Tibial nerve (tissue), 4 donors: ENCODE data around the gene OTOR. TPM values are rescaled to one million over a fixed set of nuclear protein-coding genes. Genes with fewer than 3 reads are reported as not detected.

Experiments
- DNase-seq, 2 donors: peaks; one replicate each; pipeline ENCODE4 v3.0.0-alpha.2; 2019; ENCODE audit warnings: low spot score in 2 of 2
- H3K27ac ChIP-seq, 4 donors: fragments of 200-600 bp; sonication (generic) in 3 of 4; one replicate each; pipeline ENCODE4 v1.5.1; 2017 to 2019; ENCODE audit warnings: mild to moderate bottlenecking in 1 of 4
- H3K27me3 ChIP-seq, 2 donors: fragments of 200-600 bp; sonication (generic) in 1 of 2; one replicate each; pipeline versions ENCODE4 v1.5.1 to v1.6.0; 2017 to 2019
- H3K36me3 ChIP-seq, 3 donors: fragments of 200-600 bp; sonication (generic); one replicate each; pipeline ENCODE4 v1.5.1; 2018 to 2019
- H3K4me1 ChIP-seq, 4 donors: fragments of 200-600 bp; sonication (generic) in 3 of 4; one replicate each; pipeline ENCODE4 v1.5.1; 2017 to 2019
- H3K4me3 ChIP-seq, 4 donors: fragments of 200-600 bp; sonication (generic) in 3 of 4; one replicate each; pipeline ENCODE4 v1.5.1; 2017 to 2019; ENCODE audit warnings: mild to moderate bottlenecking in 1 of 4, moderate library complexity in 1 of 4
- H3K9me3 ChIP-seq, 4 donors: fragments of 200-600 bp; sonication (generic) in 3 of 4; one replicate each; pipeline ENCODE4 v1.5.1; 2017 to 2019
- CTCF ChIP-seq, 5 experiments: fragments of 200-600 bp in 3 of 5; fragments of 450-650 bp in 2 of 5; sonication (generic) in 3 of 5; IDR thresholded peaks; one replicate each; pipeline ENCODE4 v1.5.1; 2016 to 2019; ENCODE audit warnings: antibody characterized with exemption in 5 of 5, mild to moderate bottlenecking in 3 of 5, moderate library complexity in 2 of 5
- EP300 ChIP-seq, 2 donors: sonication (generic); formaldehyde crosslinking; IDR thresholded peaks; one replicate each; pipeline ENCODE4 v1.6.1; 2017; ENCODE audit warnings: antibody characterized with exemption in 2 of 2, mild to moderate bottlenecking in 1 of 2
- POLR2A ChIP-seq, 2 donors: fragments of 450-650 bp; IDR thresholded peaks; one replicate each; pipeline ENCODE4 v1.6.1; 2017; ENCODE audit warnings: antibody characterized with exemption in 2 of 2, mild to moderate bottlenecking in 2 of 2, moderate library complexity in 2 of 2
- WGBS, 2 donors: methylation state at CpG; one replicate each; pipeline ENCODE4 v1.1.5; 2018; 5-methylcytosine and 5-hydroxymethylcytosine counted together
- total RNA-seq, 4 donors: library from RNA; depleted of rRNA; stranded (reverse); fragments of >200 nt; gene quantifications; one replicate each; pipeline ENCODE4 v1.1.0, GENCODE V29; 2016

OTOR gene
- total RNA-seq, 4 donors from 2014 or later, result not detected

DNA sequence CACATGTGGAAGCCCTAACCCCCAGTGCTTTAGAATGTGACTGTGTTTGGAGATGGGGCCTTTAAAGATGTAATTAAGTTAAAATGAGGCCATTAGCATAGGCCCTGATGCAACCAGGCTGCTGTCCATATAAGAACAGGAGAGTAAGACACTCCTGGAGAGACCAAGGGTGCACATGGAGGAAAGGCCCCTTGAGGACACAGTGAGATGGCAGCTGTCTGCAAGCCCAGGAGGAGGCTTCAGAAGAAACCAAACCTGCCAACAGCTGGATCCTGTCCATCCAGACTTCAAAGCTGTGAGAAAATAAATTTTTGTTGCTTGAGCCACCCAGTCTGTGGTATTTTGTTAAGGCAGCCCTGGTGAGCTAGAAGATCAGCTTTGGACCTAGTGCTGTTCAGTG lies 35.1 kb upstream of the OTOR start:
- no peak for DNase-seq
- no peaks in the 10 kb centered on the region for H3K9me3 ChIP-seq
- H3K36me3 ChIP-seq, result no peaks in the 10 kb centered on the region
- H3K27ac ChIP-seq, result peak overlapping the region in 2 of 4 donors; percentile 49 to 59
- no peak overlapping the region for H3K4me3 ChIP-seq
- peaks cover 0 to 9% (median 2%) of the 10 kb centered on the region in 4 donors for H3K4me1 ChIP-seq
- no peak for TF ChIP-seq POLR2A (IDR thresholded peaks at IDR 0.05)
- no peak for TF ChIP-seq CTCF (IDR thresholded peaks at IDR 0.05)
- TF ChIP-seq EP300 (IDR thresholded peaks at IDR 0.05), result no peak
- H3K27me3 ChIP-seq, result no peaks in the 10 kb centered on the region

GRCh38 chr20:16714242-16714641 lies 33.9 kb upstream of the OTOR start:
- 70 to 73% methylated on average over 5 of the region's 5 CpGs for WGBS, 2 donors
- TF ChIP-seq CTCF (IDR thresholded peaks at IDR 0.05) (no peak), POLR2A (IDR thresholded peaks at IDR 0.05) (no peak), EP300 (IDR thresholded peaks at IDR 0.05) (no peak)
- Histone ChIP-seq H3K36me3 (no peaks in the 10 kb centered on the region), H3K9me3 (no peaks in the 10 kb centered on the region), H3K27me3 (no peaks in the 10 kb centered on the region), H3K4me1 (peaks cover 0 to 9% (median 0%) of the 10 kb centered on the region in 4 donors), H3K4me3 (no peak overlapping the region), H3K27ac (no peak overlapping the region)
- DNase-seq, result no peak

- Histone ChIP-seq H3K27me3 (no peaks in the 10 kb centered on the region), H3K36me3 (no peaks in the 10 kb centered on the region), H3K4me1 (peaks cover 0 to 9% (median 0%) of the 10 kb centered on the region in 4 donors), H3K27ac (no peak overlapping the region), H3K9me3 (no peaks in the 10 kb centered on the region), H3K4me3 (no peak overlapping the region)
- no peak for TF ChIP-seq POLR2A (IDR thresholded peaks at IDR 0.05)
- no peak for TF ChIP-seq EP300 (IDR thresholded peaks at IDR 0.05)
- DNase-seq, result no peak
- WGBS, 2 donors, result 67 to 72% methylated on average over 4 of the region's 4 CpGs
Observed at GRCh38 chr20:16714751-16715150, 33.4 kb upstream of the OTOR start.

- H3K9me3 ChIP-seq, result peaks cover 0 to under 1% (median 0%) of the 10 kb centered on the region in 4 donors
- no peak for DNase-seq
- no peak overlapping the region for H3K4me3 ChIP-seq
- peaks cover 0 to under 1% of the 10 kb centered on the region in 2 donors for H3K27me3 ChIP-seq
- no peaks in the 10 kb centered on the region for H3K4me1 ChIP-seq
- no peak overlapping the region for H3K27ac ChIP-seq
- 51 to 62% methylated on average over 1 of the region's 1 CpG for WGBS, 2 donors
- TF ChIP-seq EP300 (IDR thresholded peaks at IDR 0.05) (no peak), POLR2A (IDR thresholded peaks at IDR 0.05) (no peak), CTCF (IDR thresholded peaks at IDR 0.05) (no peak)
- no peaks in the 10 kb centered on the region for H3K36me3 ChIP-seq
Observed at GRCh38 chr20:16719421-16719820, 28.7 kb upstream of the OTOR start.

- Histone ChIP-seq H3K4me1 (peaks cover 0 to 40% (median 12%) of the 10 kb centered on the region in 4 donors), H3K27me3 (peaks cover 0 to 30% of the 10 kb centered on the region in 2 donors), H3K4me3 (peak overlapping the region in 2 of 4 donors; percentile 64 to 76), H3K9me3 (peaks cover 0 to 4% (median 0%) of the 10 kb centered on the region in 4 donors), H3K36me3 (peaks cover 0 to 22% (median 0%) of the 10 kb centered on the region in 3 donors), H3K27ac (peak overlapping the region in 1 of 4 donors; percentile 90)
- WGBS, 2 donors, result 97% methylated on average over 1 of the region's 1 CpG
- no peak for DNase-seq
- TF ChIP-seq POLR2A (IDR thresholded peaks at IDR 0.05) (no peak), CTCF (IDR thresholded peaks at IDR 0.05) (no peak), EP300 (IDR thresholded peaks at IDR 0.05) (no peak)
Observed at GRCh38 chr20:16729080-16729479, 19.1 kb upstream of the OTOR start.
